GM12875 (cell line): ENCODE results near the gene UBR4.

Experiments
- H3K4me3 ChIP-seq: one replicate; pipeline ENCODE4 v1.5.1; 2011; ENCODE audit warnings: low read depth, low read length, control low read depth
- TF ChIP-seq, protein P1 (sequence below): IDR thresholded peaks from 2 replicates; pipeline ENCODE4 v1.5.1; 2011; ENCODE audit warnings: low read depth, mild to moderate bottlenecking, control low read depth, inconsistent platforms, low read length, moderate library complexity, borderline replicate concordance; ENCODE audit not compliant: insufficient read depth

The UBR4 gene

DNA sequence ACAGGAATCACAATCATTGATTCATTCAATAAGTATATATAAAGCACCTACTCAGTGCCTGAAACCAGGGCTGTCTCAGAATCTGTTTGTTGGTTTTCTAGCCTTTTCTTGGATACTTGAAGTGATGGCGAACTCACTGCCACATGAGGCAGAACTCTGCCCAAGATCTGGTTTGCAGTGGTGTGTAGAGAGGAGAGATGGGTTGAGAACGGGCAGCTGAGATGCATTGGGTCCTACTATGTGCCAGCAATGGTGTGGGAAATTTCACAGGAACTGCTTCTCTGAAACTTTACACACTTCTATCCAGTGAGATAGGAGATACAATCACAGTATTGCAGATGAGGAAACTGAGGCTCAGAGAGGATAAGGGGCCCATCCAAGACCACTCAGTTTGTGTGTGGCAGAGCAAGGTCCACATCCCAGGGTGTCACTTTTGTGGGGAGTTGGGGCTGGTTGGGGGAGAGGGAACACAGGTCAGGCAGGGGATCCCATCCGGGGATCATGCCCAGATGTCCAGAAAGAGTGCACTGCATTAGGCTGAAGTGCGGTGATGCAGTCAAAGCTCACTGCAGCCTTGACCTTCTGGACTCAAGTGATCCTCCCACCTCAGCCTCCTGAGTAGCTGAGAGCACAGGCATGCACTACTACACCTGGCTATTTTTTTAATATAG is 169.9 kb downstream of the UBR4 start:
- TF ChIP-seq, protein P1, sequence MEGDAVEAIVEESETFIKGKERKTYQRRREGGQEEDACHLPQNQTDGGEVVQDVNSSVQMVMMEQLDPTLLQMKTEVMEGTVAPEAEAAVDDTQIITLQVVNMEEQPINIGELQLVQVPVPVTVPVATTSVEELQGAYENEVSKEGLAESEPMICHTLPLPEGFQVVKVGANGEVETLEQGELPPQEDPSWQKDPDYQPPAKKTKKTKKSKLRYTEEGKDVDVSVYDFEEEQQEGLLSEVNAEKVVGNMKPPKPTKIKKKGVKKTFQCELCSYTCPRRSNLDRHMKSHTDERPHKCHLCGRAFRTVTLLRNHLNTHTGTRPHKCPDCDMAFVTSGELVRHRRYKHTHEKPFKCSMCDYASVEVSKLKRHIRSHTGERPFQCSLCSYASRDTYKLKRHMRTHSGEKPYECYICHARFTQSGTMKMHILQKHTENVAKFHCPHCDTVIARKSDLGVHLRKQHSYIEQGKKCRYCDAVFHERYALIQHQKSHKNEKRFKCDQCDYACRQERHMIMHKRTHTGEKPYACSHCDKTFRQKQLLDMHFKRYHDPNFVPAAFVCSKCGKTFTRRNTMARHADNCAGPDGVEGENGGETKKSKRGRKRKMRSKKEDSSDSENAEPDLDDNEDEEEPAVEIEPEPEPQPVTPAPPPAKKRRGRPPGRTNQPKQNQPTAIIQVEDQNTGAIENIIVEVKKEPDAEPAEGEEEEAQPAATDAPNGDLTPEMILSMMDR = no peak
- no peak overlapping the region for H3K4me3 ChIP-seq

DNA sequence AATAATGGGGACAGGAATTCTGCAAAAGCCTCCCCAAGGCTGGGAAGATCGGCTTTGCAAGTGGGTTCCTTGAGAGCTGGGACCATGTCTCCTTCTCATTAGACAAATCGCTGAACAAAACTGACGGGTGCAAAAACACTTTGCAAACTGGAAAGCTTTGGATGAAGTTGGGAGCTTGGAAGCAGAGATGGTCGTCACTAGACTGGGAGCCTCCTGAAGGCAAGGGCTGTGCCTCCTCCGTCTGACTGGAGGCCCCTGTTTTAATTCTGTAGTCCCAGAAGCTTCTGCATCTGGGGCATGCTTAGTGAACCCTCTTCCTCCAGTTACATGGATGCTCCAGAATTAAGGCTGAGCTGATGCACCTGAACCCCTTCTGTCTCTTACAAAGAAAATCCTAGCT is 171.3 kb downstream of the UBR4 start:
- H3K4me3 ChIP-seq = no peak overlapping the region
- TF ChIP-seq, protein P1 = no peak

- H3K4me3 ChIP-seq = no peak overlapping the region
- TF ChIP-seq, protein P1 = no peak
These were observed 172.0 kb downstream of the UBR4 start for GRCh38 chr1:19038096-19038495.

DNA sequence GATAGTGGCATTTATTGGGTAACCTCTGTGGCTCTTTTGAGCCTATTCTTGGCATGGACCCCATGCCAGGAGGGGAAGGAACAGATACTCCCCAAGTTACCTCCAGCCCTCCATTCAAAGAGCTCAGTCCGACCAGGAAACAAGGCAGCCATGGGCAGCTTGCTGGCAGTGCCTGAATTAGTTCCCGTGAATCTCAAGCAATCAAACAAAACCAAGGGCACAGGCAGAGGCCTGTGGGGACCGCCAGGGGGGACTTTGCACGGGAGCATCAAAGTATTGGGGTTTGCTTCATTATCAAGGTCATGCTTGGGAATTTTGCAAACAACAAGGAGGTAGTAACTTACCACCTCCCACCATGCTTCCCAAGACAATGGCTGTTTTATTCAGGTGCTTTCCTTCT is 172.4 kb downstream of the UBR4 start:
- TF ChIP-seq, protein P1 = no peak
- no peak overlapping the region for H3K4me3 ChIP-seq

DNA sequence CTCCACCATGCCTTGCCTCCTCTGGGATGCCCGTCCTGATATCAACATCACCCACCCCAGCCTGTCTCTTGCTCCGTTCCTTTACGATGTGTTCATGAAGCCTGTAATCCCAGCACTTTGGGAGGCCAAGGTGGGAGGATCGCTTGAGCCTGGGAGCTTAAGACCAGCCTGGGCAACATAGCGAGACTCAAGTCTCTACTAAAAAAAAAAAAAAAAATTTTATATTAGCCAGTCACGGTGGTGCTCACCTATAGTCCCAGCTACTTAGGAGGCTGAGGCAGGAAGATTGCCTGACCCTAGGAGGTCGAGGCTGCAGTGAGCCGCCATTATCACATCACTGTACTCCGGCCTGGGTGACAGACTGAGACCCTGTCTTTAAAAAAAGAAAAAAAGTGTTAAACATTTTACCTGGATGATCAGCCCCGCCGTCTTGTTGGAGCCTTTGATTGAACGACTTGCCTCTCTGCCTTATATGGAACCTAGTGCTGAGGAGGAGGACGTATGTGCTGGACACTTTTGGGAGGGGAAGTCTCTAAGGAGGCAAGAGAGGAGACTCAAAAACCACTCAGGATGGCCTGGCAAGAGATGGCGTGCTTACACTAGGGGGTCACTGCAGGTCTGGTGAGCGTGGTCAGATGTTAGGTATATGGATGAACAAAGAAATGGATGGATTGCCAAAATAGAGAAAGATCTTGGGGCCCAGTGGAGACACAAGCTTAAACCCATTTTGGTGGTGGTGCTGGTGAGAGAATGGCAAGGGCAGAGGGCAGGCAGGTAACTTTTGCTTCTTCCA is 173.1 kb downstream of the UBR4 start:
- TF ChIP-seq, protein P1 = no peak
- no peak overlapping the region for H3K4me3 ChIP-seq

GRCh38 chr1:19036041-19036812 is 173.8 kb downstream of the UBR4 start:
- no peak overlapping the region for H3K4me3 ChIP-seq
- TF ChIP-seq, protein P1 = no peak
